ENCODE measurements around the gene CTDNEP1.

Gene CTDNEP1

GRCh38 chr17:7196651-7197401 lies 54.7 kb downstream of the CTDNEP1 start:
- DNase-seq (ENCODE audit: extremely low read depth, insufficient read length), result no peak
- H3K4me3 ChIP-seq (replicated peaks; ENCODE audit: low read depth, low read length), result no peak overlapping the region
- no peaks in the 10 kb centered on the region for H3K36me3 ChIP-seq (ENCODE audit: control insufficient read depth, insufficient read depth, low read length)
- H3K27me3 ChIP-seq (replicated peaks; ENCODE audit: control insufficient read depth, insufficient read depth, low read length), result no peaks in the 10 kb centered on the region
- no peak for TF ChIP-seq CTCF (IDR thresholded peaks at IDR 0.05; ENCODE audit: insufficient read depth, low read length, poor library complexity, severe bottlenecking)

GRCh38 chr17:7195971-7196370 lies 55.6 kb downstream of the CTDNEP1 start:
- DNase-seq (ENCODE audit: extremely low read depth, insufficient read length), result no peak
- H3K27me3 ChIP-seq (replicated peaks; ENCODE audit: control insufficient read depth, insufficient read depth, low read length), result no peaks in the 10 kb centered on the region
- no peak overlapping the region for H3K4me3 ChIP-seq (replicated peaks; ENCODE audit: low read depth, low read length)
- no peak for TF ChIP-seq CTCF (IDR thresholded peaks at IDR 0.05; ENCODE audit: insufficient read depth, low read length, poor library complexity, severe bottlenecking)
- H3K36me3 ChIP-seq (ENCODE audit: control insufficient read depth, insufficient read depth, low read length), result no peaks in the 10 kb centered on the region

All from GM06990 (cell line).